D721Med (cell line): ENCODE data around the gene HRCT1.
"Not testable (repeated sequence)": the region's sequence is repeated elsewhere in the genome, so short reads cannot be mapped to it uniquely, and the experiment has no call there.

Experiments
- DNase-seq: peaks from one replicate; pipeline ENCODE4 v3.0.0; 2011; ENCODE audit warnings: low spot score; ENCODE audit not compliant: insufficient read length
- FAIRE-seq: peaks from 2 replicates; lab custom pipeline; 2011; peaks lifted over from hg19 to GRCh38; lab: Jason Lieb, UNC
- TF ChIP-seq, protein P1 (sequence below): IDR thresholded peaks from 2 replicates; pipeline ENCODE4 v1.5.1; 2012; ENCODE audit warnings: mild to moderate bottlenecking, control low read depth; ENCODE audit not compliant: insufficient read depth; ENCODE audit errors: missing control alignments

The HRCT1 gene

DNA sequence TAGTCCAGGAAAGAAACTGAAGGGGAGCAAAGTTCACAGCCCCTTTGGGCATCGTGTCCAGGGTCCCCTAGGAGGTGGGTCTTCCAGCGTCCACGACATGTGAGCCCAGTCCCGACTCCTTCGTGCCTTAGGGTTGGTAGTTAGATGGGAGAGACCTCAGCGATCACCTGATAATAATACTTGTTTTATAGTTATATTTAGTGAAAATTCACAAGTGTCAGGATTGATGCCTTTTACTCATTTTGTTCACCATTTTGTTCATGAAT is 23.4 kb downstream of the HRCT1 start:
- DNase-seq (no peak), FAIRE-seq (no peak)
- TF ChIP-seq, protein P1, sequence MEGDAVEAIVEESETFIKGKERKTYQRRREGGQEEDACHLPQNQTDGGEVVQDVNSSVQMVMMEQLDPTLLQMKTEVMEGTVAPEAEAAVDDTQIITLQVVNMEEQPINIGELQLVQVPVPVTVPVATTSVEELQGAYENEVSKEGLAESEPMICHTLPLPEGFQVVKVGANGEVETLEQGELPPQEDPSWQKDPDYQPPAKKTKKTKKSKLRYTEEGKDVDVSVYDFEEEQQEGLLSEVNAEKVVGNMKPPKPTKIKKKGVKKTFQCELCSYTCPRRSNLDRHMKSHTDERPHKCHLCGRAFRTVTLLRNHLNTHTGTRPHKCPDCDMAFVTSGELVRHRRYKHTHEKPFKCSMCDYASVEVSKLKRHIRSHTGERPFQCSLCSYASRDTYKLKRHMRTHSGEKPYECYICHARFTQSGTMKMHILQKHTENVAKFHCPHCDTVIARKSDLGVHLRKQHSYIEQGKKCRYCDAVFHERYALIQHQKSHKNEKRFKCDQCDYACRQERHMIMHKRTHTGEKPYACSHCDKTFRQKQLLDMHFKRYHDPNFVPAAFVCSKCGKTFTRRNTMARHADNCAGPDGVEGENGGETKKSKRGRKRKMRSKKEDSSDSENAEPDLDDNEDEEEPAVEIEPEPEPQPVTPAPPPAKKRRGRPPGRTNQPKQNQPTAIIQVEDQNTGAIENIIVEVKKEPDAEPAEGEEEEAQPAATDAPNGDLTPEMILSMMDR, result no peak

DNA sequence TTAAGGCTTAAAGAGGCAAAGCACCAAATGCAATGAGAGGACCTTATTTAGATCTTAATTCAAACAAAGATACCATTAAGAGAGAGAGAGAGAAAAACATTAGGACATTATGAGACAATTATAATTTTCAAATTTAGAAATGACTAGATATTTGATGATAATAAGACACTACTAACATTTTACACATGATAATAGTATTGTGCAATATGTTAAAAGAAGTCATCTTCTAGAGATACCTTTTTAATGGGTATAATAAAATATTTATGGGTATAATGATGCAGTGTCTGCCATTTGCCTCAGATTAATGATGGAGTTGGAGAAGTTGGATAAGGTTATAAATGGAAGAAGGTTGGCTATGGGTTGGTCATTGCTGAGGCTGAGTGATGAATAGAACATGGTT is 24.5 kb downstream of the HRCT1 start:
- FAIRE-seq, result no peak
- TF ChIP-seq, protein P1, result no peak
- no peak for DNase-seq

DNA sequence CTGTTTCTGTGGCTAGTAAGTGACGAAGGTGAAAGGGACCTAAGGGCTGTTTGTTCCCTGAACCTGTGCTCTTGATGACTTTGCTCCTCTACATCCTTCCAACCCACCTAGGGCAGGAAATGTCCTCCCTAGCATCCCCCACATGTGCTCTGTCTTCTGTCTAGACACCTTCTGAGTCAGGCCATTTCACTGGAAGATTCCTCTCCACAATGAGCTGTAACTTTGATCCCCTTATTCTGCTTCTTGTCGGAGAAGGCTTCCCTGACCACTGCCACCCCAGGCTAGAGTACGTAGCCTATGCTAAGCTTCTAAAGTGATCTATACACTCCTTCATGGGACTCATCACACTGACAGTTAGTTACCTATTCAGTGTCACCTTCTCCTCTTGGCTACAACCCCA is 25.0 kb downstream of the HRCT1 start:
- TF ChIP-seq, protein P1, result no peak
- DNase-seq, result no peak
- no peak for FAIRE-seq

DNA sequence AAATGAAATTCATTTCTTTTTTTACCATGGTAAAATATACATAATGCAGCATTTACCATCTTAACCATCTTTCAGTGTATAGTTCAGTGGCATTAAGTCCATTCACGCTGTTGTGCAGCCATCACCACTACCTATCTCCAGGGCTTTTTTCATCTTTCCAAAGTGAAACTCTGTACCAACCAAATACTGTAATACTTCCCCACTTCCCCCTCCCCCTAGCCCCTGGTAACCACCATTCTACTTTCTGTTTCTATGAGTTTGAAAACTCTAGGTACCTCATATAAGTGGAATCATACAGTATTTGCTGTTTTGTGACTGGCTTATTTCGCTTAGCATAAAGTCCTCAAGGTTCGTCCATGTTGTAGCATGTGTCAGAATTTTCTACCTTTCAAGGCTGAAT is 26.7 kb downstream of the HRCT1 start:
- no peak for DNase-seq
- TF ChIP-seq, protein P1, result no peak
- no peak for FAIRE-seq

DNA sequence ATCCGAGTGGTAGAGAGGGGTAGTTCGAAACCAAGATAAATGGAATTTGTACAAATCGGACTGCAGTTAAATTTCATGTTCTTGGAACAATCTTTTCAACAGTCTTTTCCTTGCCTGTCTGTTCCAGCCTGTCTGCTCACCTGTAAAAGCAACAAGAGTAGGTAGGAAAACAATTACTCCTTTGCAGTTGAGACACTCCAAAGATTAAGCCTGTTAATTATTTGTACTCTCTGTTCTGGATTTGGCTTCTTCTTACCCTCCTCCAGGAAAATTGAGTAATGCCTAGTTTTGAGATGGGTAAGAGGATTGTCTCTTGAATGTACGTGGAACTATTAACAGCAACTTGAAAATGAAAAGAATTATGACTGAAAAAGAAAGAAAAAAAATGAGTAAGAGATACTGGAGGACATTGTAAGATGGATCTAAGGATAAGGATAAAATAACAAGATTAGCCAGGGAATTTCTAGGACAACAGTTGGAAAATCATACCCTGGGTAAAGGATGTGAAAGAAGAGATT is 27.6 kb downstream of the HRCT1 start:
- peak; percentile 48 for FAIRE-seq
- no peak for DNase-seq
- TF ChIP-seq, protein P1, result no peak

DNA sequence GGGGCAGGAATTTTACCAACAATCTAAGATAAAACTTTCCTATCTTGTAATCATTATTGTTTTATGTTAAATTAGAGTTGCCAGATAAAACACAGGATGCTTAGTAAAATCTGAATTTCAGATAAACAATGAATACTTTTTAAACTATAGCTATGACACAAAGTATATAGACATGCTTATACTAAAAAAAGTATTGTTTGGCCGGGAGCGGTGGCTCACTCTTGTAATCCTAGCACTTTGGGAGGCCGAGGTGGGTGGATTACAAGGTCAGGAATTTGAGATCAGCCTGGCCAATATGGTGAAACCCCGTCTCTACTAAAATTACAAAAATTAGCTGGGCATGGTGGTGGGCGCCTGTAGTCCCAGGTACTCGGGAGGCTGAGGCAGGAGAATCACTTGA is 28.1 kb downstream of the HRCT1 start:
- FAIRE-seq, DNase-seq: not testable (repeated sequence)

DNA sequence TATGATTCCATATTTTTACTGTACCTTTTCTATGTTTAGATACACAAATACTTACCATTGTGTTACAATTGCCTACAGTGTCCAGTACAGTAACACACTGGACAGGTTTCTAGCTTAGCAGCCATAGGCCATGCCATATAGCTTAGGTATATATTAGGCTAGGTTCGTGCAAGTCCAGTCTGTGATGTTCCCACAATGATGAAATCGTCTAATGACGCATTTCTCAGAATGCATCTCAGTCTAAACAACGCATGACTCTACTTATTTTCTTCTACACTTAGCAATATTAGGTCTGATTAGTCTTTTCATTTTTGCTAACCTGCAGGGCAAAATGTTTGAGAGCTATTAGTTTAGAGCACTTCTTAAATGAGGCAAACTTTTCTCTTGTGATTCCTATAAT is 29.3 kb downstream of the HRCT1 start:
- no peak for DNase-seq
- TF ChIP-seq, protein P1, result no peak
- FAIRE-seq, result no peak

DNA sequence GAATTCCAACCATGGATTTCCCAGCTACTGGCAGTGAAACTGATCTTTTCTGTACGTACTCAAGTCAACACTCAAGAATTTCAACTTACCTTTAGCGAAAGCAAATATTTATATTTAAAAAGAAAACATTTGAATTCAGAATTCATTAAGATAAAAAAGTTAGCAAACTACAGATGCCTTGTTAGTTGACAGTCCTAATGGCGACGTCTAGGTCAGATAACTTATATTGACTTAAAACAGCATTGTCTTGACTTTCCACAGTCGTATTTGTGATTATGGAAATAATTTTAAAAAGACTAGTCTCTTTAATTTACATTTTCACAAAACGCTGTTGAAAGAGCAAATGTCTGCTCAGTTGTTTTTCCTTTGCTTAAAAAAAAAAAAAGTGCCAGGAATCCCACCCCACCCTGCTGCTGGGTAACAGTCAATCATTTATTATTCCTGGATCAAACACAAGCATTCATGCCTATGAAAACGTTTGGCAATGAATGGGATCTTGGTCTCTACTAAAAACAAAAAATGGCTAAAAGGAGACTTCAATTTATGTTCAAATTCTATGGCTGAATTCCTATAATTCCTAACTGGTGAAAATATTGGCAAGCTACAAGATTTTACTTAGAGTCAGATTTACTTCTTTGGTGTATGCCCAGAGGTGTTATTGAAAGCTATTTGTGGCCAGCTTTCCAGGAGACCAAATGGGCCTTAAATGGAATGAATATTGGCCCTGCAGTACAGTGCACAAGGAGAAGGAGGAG is 29.9 kb downstream of the HRCT1 start:
- no peak for FAIRE-seq
- no peak for DNase-seq
- TF ChIP-seq, protein P1, result no peak
